GM23248 (cell line): ENCODE measurements around the gene ATP6V1B1.

Experiments used
- EZH2 ChIP-seq: fragments of 200-600 bp; sonication (generic); IDR thresholded peaks from 2 replicates; pipeline ENCODE4 v1.6.1; 2018; ENCODE audit warnings: antibody characterized with exemption, mild to moderate bottlenecking; ENCODE audit not compliant: insufficient read depth, poor library complexity, severe bottlenecking
- EZH2phosphoT487 ChIP-seq: fragments of 200-600 bp; sonication (generic); IDR thresholded peaks from 2 replicates; pipeline ENCODE4 v1.6.1; 2018; ENCODE audit warnings: antibody characterized with exemption, moderate library complexity, mild to moderate bottlenecking, low read depth; ENCODE audit not compliant: insufficient read depth

- TF ChIP-seq EZH2 (no peak), EZH2phosphoT487 (no peak)
Measured at GRCh38 chr2:70964133-70964532, 28.4 kb downstream of the ATP6V1B1 start.
